ENCODE measurements around the gene ANKH.
"Not testable (repeated sequence)": the region's sequence is repeated elsewhere in the genome, so short reads cannot be mapped to it uniquely, and the experiment has no call there.

The ANKH gene

GRCh38 chr5:14853685-14854084 lies 17.9 kb downstream of the ANKH start:
- DNase-seq: no peak

- no peak for DNase-seq
These were observed 18.8 kb downstream of the ANKH start for GRCh38 chr5:14852779-14853178.

GRCh38 chr5:14851999-14852526 lies 19.5 kb downstream of the ANKH start:
- DNase-seq: no peak

- DNase-seq: no peak
These were observed 20.0 kb downstream of the ANKH start for GRCh38 chr5:14851597-14851996.

GRCh38 chr5:14851050-14851419 lies 20.5 kb downstream of the ANKH start:
- no peak for DNase-seq

- no peak for DNase-seq
These were observed 21.0 kb downstream of the ANKH start for GRCh38 chr5:14850419-14851049.

- DNase-seq: no peak
These were observed 21.9 kb downstream of the ANKH start for GRCh38 chr5:14849516-14850294.

GRCh38 chr5:14848942-14849341 lies 22.6 kb downstream of the ANKH start:
- DNase-seq: not testable (repeated sequence)

GRCh38 chr5:14848385-14848784 lies 23.2 kb downstream of the ANKH start:
- DNase-seq: no peak

GRCh38 chr5:14847471-14847870 lies 24.1 kb downstream of the ANKH start:
- DNase-seq: no peak

- DNase-seq: no peak
These were observed 29.5 kb downstream of the ANKH start for GRCh38 chr5:14842117-14842516.

GRCh38 chr5:14840624-14841023 lies 31.0 kb downstream of the ANKH start:
- DNase-seq: no peak

GRCh38 chr5:14838396-14839319 lies 32.9 kb downstream of the ANKH start:
- DNase-seq: no peak

GRCh38 chr5:14837423-14838122 lies 34.0 kb downstream of the ANKH start:
- not testable (repeated sequence) for DNase-seq

GRCh38 chr5:14834584-14835550 lies 36.7 kb downstream of the ANKH start:
- DNase-seq: peak; percentile 17

- DNase-seq: no peak
These were observed 37.5 kb downstream of the ANKH start for GRCh38 chr5:14834062-14834461.

- DNase-seq: no peak
These were observed 40.6 kb downstream of the ANKH start for GRCh38 chr5:14831006-14831338.

GRCh38 chr5:14830210-14831005 lies 41.2 kb downstream of the ANKH start:
- no peak for DNase-seq

GRCh38 chr5:14829396-14829795 lies 42.2 kb downstream of the ANKH start:
- no peak for DNase-seq

- DNase-seq: no peak
These were observed 44.9 kb downstream of the ANKH start for GRCh38 chr5:14826714-14827113.

GRCh38 chr5:14825977-14826376 lies 45.6 kb downstream of the ANKH start:
- no peak for DNase-seq
